ENCODE data around the gene CEP135.
A peak's percentile ranks its signal among the peaks of the same experiment; 100 is the strongest.
"Not testable (repeated sequence)": the region's sequence is repeated elsewhere in the genome, so short reads cannot be mapped to it uniquely, and the experiment has no call there.

Gene CEP135

DNA sequence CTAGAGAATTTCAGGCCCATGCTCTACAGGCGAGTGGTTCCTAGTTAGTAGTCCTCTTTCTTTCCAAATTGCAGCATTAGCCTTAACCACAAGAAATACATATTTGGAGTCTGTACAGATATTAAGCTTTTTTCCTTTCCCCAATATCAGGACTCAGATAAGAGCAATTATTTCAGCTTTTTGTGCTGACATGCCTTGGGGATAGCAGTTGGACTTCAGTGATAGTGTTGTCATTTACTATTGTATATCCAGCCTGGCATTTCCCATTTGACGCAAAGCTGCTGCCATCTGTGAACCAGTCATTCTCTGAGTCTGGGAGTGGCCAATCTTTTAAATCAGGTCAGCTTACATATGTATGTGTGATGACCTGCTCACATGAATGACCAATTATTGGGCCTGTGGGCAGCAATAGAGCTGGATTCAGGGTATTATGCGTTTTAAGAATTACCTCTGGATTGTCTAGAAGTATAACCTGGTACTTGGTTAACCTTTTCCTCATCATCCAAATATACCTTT lies 6.8 kb upstream of the CEP135 start:
- no peak for DNase-seq
- intact Hi-C loops (cut with DNase I), result no loop called here

DNA sequence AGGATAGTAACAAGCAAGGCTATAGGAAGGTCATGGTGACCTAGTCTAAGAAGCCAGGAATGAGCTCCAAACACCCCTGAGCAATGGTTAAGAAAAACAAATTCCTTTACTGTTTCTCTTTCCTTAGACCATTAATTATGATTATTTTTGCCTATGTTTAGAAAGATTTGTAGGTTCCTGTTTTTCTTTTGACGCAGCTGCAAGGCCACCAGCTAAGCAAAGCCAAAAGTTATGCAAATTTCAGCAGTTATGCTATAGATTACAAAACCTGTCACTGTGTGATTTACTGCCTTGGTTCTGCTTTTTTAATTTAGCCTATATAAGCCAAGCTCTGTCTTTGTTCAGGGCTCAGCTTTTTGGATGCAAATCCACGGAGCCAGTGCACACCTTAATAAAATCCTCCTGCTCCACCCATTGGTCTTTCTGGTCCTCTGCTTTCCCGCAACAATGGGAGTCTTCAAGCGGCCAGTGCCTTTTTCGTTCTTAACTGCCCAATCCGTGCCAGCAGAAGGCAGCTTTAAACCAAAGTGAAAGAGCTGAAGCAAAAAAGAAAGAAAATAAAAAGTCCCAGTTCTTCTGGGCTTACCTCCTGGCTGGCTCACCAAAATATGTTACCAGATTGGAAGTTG lies 1.4 kb upstream of the CEP135 start:
- DNase-seq, result no peak
- intact Hi-C loops (cut with DNase I), result loop anchor here (5.0 kb wide), 1 partner anchor 95 kb away; the partner anchor contains the start of gene EXOC1

DNA sequence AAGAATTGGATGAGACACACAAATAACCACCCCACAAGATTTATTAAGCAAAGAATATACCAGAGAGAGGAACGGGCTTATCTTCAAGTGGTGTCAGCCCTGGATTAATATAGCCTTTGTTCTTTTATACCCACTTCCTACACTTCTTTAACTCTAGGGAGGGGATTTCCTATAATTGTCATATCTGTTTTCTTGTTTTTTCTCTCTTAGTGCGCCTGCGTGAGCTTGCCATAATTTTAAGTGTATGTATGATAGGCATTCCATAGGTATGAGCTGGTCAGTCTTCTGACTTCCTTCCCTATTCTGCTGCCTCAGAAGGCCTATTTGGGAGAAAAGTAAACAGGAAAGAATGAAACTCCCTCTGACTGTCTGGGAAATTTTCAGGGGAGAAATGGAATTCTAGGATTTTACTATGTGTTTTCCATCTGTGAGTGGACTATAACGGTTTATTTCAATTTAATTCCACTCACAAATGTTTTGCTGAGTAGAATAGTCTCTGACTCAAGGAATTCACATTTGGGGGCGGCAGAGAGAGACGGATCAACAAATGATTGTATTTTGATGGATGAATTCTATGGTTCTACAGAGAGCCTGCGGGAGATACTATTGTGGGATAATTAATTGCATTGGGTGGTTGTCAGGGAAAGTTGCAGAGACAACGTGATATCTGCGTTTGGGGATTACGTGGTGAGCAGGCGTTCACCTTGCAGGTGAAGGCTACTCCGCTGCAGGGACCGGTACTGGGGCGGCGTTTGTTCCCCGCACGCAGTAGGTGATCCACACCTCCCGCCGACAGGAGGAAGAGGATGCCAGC lies 626 bp upstream of the CEP135 start:
- intact Hi-C loops (cut with DNase I), result loop anchor here (1.0 to 5.0 kb wide), 3 partner anchors 96 to 353 kb away; partner anchors contain the start of gene EXOC1
- no peak for DNase-seq

DNA sequence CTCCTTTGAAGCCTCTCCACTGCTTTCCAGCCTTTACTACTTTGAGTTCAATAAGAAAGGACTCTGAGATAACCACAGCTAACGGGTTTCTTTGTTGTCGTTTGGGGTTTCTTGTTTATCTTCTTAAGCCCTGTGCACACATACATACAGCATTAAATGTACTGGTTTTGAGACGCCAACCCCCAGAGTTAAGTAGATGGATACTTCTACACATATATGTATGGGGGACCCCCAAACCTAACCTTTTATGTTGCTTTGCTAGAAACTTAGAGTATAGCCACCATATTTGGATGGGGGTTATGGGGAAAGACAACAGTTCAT lies 697 bp downstream of the CEP135 start:
- intact Hi-C loops (cut with DNase I), result loop anchor here (5.0 kb wide), 1 partner anchor 97 kb away; the partner anchor contains the start of gene EXOC1
- no peak for DNase-seq

DNA sequence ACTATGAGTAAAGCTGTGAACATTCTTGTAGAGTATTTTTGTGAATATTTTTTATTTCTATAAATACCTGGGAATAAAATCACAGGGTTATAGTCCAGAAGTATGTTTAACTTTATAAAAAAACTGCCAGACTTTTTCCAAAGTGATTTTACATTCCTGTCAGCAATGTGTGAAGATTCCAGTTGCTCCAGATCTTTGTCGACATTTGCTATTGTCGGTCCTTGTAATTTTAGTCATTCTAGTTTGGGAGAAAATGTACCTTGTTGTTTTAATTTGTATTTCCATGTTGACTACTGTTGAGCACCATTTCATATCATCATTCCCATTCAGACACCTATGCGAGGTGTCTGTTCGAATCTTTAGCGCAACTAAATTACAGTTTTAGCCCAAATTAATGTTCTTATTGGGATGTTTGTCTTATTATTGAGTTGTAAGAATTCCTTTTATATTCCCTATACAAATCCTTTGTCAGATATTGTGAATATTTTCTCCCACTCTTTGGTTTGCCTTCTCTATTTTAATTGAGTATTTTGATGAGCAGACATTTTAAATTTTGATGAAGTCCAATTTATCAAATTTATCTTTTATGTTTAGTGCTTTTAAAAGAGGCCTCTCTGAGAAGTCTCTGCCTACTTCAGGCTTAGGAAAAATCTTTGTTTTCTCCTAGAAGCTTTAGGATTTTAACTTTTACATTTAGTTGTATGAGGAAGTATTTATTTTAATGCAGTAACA lies 2.6 kb downstream of the CEP135 start:
- intact Hi-C loops (cut with DNase I), result no loop called here

DNA sequence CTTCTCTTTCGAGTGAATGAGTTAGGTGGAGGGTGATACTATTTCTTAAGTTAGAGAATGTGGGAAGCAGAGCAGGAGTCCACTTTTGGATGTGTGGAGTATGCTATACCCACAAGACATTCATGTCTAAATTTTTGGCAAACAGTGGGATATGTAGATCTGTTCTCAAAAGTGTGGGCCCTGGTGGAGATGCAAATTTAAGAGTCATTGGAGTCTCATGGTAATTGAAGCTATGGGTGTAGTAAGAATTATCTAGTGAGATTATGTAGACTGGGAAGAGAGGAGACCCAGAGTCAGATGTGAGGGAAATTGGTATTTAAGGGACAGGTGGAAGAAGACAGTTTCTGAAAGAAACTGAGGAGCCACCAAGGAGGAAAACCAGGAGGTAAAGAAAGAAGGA lies 7.0 kb downstream of the CEP135 start:
- no peak for DNase-seq
- intact Hi-C loops (cut with DNase I), result no loop called here

More for the DNA sequence above, 2.6 kb downstream of the CEP135 start:
- DNase-seq, result no peak

DNA sequence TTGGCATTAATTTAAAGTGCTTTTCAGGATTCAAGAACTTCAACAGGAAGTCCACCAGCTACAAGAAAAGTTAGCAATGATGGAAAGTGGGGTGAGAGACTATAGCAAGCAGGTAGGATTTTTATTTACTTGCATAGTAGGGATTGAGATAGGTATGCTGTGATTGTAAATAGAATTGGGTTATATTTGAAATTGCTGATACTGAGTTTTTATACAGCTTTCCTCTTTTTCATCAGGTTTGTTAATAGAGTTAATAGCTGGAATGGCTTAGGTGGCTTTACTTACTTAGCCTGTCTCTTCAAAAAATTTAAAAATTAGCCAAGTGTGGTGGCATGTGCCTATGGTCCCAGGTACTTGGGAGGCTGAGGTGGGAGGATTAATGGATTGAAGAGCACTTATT lies 10.9 kb downstream of the CEP135 start:
- intact Hi-C loops (cut with DNase I), result no loop called here
- no peak for DNase-seq

DNA sequence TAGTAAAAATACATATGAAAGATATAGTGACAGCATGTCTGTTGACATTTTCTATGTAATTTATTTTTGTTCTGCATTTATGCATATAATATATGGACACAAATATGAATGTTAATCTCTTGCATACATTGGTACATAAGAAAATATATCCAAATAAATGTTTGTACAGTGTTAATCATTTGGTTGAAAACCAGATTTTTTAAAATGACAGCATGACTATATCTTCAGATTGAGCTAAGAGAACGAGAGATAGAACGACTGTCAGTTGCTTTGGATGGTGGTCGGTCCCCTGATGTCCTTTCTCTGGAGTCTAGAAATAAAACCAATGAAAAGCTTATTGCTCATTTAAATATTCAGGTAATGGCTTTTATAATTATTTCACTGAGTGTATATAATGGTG lies 15.3 kb downstream of the CEP135 start:
- no peak for DNase-seq
- intact Hi-C loops (cut with DNase I), result no loop called here

DNA sequence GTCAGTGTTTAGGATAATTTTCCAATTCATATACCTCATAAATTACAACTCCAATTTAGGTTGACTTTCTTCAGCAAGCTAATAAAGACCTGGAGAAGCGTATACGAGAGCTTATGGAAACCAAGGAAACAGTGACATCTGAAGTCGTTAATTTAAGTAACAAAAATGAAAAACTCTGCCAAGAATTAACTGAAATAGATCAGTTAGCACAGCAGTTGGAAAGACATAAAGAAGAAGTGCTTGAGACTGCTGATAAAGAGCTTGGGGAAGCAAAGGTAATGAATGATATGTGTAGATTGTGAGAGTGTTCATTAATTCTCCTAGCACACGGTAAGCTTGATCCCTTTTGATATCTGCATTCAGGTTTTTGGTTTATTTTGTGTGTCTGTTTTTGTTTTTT lies 16.8 kb downstream of the CEP135 start:
- DNase-seq, result no peak
- intact Hi-C loops (cut with DNase I), result no loop called here

DNA sequence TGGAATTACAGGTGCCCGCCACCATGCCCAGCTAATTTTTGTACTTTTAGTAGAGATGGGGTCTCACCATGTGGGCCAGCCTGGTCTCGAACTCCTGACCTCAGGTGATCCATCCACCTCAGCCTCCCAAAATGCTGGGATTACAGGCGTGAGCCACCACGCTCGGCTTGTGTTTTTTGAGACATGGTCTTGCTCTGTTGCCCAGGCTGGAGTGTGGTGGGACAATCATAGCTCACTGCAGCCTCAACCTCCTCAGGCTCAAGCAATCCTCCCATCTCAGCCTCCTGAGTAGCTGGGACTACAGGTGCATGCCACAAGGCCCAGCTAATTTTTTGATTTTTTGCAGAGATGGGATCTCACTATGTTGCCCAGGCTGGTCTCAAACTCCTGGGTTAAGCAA lies 17.6 kb downstream of the CEP135 start:
- intact Hi-C loops (cut with DNase I), result not testable (repeated sequence)
- peak in 2 of 10 donors; percentile 43 to 46 for DNase-seq

DNA sequence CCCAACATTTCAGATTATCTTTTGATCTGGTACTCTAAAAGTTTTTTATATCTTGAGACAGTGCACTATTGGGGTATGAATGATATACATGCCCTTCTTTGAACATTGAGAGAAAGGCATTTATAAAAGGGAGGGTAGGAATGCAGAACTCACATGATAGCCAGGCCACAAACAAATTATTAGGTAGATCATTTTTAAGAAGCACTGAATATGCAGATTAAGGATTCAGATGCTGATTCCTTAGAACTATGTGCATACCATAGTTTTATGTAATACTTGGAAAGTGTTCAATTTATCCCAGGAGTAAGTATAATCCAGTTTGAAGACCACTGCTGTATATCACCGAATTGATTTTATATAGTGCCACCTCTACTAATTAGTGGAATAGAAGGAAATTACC lies 18.6 kb downstream of the CEP135 start:
- intact Hi-C loops (cut with DNase I), result no loop called here
- DNase-seq, result no peak

DNA sequence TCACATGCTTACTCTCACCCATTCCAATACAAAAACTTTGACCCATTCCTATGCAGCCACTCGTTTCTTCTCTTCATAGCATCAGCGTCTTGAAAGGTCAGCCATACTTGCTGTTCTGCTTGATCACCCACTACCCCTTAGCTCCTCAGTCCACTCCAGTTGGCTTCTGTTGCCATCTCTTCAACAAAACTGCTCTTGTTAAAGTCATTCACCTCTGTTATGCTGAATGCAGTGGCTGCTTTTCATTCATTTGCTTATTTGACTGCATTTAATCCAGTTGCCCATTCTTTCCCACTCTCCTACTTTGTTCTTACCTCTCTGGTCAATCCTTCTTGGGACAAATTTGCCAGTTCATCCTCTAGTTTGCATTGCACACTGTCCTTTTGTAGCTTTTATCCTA lies 24.9 kb downstream of the CEP135 start:
- intact Hi-C loops (cut with DNase I), result no loop called here
- no peak for DNase-seq

DNA sequence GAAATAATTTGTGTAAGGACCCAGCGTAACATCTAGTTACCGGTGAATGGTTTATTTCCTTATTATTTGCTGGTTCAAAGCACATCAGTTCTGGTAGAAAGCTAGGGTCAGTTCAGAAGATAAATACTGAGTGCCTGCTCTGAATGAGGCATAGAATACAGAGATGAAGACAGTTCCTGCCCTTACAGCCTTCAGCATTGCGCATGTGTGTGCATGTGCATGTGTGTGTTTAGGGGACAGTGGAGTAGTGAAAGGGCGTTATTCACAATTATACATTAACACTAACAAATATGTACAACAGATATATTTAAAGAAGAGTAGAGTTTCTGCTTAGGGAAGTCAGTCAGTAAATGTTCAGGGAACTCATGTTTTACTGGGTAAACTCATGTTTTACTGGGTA lies 29.1 kb downstream of the CEP135 start:
- DNase-seq, result no peak
- intact Hi-C loops (cut with DNase I), result no loop called here

DNA sequence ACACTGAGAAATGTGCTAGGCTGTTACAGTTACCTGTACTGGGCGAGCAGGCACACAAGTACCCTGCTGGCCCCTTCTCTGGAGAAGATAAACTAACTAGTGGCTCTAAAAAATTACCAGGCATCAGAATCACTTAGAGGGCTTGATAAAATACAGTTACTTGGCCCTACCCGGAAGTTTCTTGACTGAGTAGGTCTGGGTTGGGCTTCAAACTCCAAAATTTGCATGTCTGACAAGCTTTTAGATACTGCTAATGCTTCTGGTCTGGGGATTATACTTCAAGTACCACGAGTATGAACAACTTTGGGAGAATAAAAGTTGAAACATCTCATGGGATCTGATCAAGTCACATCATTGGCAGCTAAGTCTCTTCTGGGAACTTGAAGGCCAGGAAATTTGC lies 30.8 kb downstream of the CEP135 start:
- DNase-seq, result no peak
- intact Hi-C loops (cut with DNase I), result no loop called here

DNA sequence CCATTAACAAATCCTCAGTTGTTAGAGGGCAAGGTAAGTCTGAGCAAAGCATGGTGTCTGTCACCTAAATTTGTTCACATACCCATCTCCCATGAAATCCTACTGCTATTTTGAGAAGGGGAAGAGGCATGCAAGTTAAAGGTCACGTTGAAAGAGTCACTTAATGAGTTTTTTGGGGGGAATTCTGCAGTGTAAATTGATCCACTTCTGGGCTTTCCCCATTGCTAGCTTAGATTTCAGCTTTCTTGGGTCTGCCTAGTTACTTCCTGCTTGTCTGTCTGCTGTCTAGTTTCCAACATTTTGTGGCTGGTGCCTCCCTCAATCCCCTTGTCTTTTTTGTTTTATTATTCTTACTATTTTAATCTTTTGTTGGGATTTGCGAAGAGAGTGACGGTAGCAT lies 32.0 kb downstream of the CEP135 start:
- no peak for DNase-seq

DNA sequence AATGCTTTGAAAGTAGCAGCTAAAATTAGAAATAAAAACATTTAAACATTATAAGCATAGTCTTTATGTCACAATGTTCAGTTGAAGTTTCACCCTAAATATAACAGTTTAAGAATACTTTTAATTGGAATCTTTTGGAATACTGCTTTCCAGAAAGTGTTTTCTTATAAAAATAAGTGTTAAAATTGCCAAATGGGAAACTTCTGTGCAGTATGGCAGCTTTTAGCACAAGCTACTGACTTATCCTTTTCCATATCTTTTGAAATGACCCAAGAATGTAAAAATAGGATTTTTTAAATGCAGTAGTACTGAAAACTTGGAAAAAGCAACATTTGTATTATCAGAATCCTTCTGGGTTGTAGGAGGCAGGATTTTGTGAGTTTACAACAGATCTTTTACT lies 34.2 kb downstream of the CEP135 start:
- intact Hi-C loops (cut with DNase I), result no loop called here
- DNase-seq, result no peak

More for the DNA sequence above, 32.0 kb downstream of the CEP135 start:
- intact Hi-C loops (cut with DNase I), result no loop called here

DNA sequence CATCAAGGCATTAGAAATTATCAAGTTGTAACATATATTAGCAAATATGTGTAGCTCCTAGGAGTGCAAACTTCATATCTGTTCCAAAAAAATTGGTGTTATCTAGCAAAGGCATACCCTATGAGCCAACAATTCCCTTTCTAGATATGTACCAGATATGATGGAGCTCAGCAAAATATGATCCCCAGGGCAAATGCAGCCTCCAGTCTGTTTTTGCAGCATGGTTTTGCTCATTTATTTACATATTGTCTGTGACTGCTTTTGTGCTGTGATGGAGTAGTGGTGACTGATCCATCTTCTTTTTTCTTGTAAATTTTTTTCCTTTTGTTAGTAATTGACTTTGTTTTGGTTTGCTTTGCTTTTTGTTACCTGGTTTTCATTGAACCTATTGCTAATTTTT lies 41.0 kb downstream of the CEP135 start:
- no peak for DNase-seq
- intact Hi-C loops (cut with DNase I), result no loop called here

DNA sequence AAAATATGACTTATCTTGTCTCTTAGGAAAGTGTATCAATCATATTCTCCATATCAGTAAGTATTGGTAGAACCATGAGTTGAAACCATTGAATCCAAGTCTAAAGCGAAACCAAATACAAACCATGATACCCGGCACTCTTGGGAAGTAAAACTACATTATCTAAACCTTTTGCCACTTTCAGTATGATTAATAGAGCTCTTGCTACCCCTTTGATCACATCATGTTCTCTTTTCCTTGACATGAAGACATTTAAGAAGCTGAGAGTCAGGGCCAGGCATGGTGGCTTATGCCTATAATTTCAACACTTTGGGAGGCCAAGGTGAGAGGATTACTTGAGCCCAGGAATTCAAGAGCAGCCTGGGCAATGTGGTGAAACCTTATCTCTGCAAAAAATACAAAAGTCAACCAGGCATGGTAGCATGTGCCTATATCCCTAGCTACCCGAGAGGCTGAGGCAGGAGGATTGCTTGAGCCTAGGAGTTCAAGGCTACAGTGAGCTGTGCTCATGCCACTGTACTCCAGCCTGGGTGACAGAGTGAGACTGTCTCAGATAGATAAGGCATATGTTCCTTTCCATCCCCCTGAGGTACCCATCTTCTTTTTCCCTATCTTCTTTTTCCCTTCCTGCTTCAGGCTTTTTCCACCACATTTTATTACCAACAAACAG lies 45.4 kb downstream of the CEP135 start:
- intact Hi-C loops (cut with DNase I), result no loop called here
- DNase-seq, result no peak

DNA sequence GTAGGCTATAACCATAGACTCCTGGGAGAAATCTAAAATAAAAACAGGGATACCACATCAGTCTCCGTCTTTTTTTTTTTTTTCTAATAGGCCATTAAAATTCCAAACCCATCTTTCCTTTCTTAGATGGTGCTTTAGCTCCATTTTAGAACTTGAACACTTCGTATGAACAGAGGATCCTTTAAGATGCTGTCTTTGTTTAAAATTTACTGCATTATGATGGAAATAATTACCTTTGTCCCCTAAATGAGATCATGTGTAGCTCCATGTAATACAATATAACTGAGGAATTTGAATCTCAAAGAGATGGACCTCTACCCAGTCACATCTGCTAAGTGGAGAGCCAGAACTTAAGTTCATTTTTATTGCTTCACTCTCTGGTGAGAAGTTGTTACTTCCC lies 47.9 kb downstream of the CEP135 start:
- intact Hi-C loops (cut with DNase I), result no loop called here
- DNase-seq, result no peak

DNA sequence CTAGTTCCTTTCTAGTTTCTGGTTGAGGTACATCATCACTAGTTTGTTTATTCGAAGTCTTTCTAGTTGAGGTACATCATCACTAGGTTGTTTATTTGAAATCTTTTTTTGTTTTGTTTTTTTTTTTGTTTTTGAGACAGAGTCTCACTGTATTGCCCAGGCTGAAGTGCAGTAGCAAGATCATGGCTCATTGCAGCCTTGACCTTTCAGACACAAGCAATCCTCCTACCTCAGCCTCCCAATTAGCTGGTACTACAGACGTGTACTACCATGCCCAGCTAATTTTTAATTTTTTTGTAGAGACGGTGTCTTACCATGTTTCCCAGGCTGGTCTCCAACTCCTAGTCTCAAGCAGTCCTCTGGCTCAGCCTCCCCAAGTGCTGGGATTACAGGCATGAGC lies 54.9 kb downstream of the CEP135 start:
- intact Hi-C loops (cut with DNase I), result no loop called here

DNA sequence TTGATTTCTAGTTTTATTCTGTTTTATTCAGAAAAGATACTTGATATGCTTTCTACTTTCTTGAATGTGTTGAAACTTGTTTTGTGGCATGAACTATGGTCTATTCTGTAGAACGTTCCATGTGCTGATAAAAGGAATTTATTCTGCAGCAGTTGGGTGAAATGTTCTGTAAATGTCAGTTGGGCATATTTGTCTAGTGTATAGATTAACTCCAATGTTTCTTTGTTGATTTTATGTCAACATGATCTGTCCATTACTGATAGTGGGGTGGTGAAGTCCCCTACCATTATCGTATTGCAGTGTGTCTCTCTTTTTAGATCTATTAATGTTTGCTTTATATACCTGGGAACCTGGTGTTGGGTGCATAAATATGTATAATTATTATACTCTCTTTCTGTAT lies 55.5 kb downstream of the CEP135 start:
- intact Hi-C loops (cut with DNase I), result no loop called here

More for the DNA sequence above, 54.9 kb downstream of the CEP135 start:
- DNase-seq, result no peak

More for the DNA sequence above, 55.5 kb downstream of the CEP135 start:
- no peak for DNase-seq
